ENCODE measurements around the gene CDAN1.

Gene CDAN1

GRCh38 chr15:42720071-42720470 lies 16.9 kb downstream of the CDAN1 start:
- ChIA-PET CTCF (interaction anchor here (1.0 kb wide), 1 partner anchor 13 kb away, joined by 3 read pairs; no protein-coding TSS in a partner anchor), POLR2A (no interaction called here)
- TF ChIP-seq CTBP1 (IDR thresholded peaks at IDR 0.05; ENCODE audit: borderline replicate concordance) (no peak), FOXA1 (IDR thresholded peaks at IDR 0.05) (no peak), BHLHE40 (IDR thresholded peaks at IDR 0.05; ENCODE audit: borderline replicate concordance) (no peak), NFRKB (IDR thresholded peaks at IDR 0.05) (no peak), SP1 (IDR thresholded peaks at IDR 0.05) (no peak), TARDBP (IDR thresholded peaks at IDR 0.05) (no peak), ARNT (IDR thresholded peaks at IDR 0.05) (no peak)
- DNase-seq (ENCODE audit: extremely low spot score), result no peak

DNA sequence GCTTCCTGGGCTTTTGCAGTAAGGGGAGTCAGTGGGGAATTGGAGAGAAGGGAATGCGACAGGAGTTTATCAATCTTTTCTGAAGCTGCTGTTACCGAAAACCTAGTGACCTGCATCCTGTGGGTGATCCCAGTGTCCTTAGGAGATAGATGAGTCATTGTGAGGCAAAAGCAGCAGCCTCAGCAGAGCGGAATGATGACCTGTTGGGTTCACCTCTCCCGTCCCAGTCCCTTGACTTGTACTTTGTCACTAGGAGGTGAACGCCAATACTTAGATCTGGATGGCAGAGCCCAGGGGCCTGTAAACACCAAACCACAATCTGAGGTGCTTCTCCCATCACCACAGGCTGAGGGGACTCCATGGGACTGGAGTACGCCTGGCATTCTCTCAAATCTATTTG lies 17.9 kb downstream of the CDAN1 start:
- no peak for DNase-seq (ENCODE audit: extremely low spot score)
- CTCF ChIA-PET, result interaction anchor here (1.0 kb wide), 1 partner anchor 14 kb away, joined by 3 read pairs; no protein-coding TSS in a partner anchor
- POLR2A ChIA-PET, result no interaction called here
- no peak for TF ChIP-seq ARNT (IDR thresholded peaks at IDR 0.05)
- TF ChIP-seq, protein P1, sequence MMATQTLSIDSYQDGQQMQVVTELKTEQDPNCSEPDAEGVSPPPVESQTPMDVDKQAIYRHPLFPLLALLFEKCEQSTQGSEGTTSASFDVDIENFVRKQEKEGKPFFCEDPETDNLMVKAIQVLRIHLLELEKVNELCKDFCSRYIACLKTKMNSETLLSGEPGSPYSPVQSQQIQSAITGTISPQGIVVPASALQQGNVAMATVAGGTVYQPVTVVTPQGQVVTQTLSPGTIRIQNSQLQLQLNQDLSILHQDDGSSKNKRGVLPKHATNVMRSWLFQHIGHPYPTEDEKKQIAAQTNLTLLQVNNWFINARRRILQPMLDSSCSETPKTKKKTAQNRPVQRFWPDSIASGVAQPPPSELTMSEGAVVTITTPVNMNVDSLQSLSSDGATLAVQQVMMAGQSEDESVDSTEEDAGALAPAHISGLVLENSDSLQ (IDR thresholded peaks at IDR 0.05), result no peak
- no peak for TF ChIP-seq ZNF384 (IDR thresholded peaks at IDR 0.05)
- TF ChIP-seq SUZ12 (IDR thresholded peaks at IDR 0.05), result no peak

GRCh38 chr15:42716626-42717025 lies 20.3 kb downstream of the CDAN1 start:
- ChIA-PET CTCF (interaction anchor here (0.6 kb wide), 1 partner anchor 210 kb away, joined by 5 read pairs; no protein-coding TSS in a partner anchor), POLR2A (no interaction called here)
- no peak for DNase-seq (ENCODE audit: extremely low spot score)
- TF ChIP-seq CTBP1 (IDR thresholded peaks at IDR 0.05; ENCODE audit: borderline replicate concordance), result no peak

DNA sequence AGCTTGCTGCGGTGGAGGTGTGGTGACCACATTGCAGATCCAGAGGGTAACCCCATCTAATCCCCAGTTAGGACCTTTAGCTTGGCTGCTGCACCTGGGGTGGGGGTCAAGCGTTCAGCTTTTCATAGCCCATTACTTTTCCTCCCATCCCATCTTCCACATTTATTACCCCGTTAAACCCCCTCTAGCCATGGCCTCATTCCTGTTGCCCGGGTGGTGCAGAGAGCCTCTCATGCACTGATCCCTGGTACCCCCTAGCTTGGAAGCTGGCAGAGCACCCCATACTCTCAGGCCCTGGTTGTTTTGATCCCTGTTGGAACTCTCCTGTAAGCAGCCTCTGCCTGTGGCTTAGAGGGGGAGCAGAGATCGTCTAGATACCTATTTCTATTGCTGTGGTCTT lies 20.8 kb downstream of the CDAN1 start:
- DNase-seq (ENCODE audit: extremely low spot score), result no peak
- ChIA-PET POLR2A (no interaction called here), CTCF (interaction anchor here (0.6 kb wide), 1 partner anchor 210 kb away, joined by 5 read pairs; no protein-coding TSS in a partner anchor)
- TF ChIP-seq CTBP1 (IDR thresholded peaks at IDR 0.05; ENCODE audit: borderline replicate concordance), result no peak
- TF ChIP-seq NFRKB (IDR thresholded peaks at IDR 0.05), result no peak
- TF ChIP-seq ZNF384 (IDR thresholded peaks at IDR 0.05), result no peak
- no peak for TF ChIP-seq FOXK2 (IDR thresholded peaks at IDR 0.05)
- no peak for TF ChIP-seq ARNT (IDR thresholded peaks at IDR 0.05)
- TF ChIP-seq L3MBTL2 (conservative IDR thresholded peaks at IDR 0.05), result no peak
- TF ChIP-seq SUZ12 (IDR thresholded peaks at IDR 0.05), result no peak
- TF ChIP-seq, protein P1 (IDR thresholded peaks at IDR 0.05), result no peak
- no peak for TF ChIP-seq HDGF (IDR thresholded peaks at IDR 0.05; ENCODE audit: borderline replicate concordance)
- TF ChIP-seq LEF1 (IDR thresholded peaks at IDR 0.05; ENCODE audit: borderline replicate concordance), result no peak
- no peak for TF ChIP-seq BHLHE40 (IDR thresholded peaks at IDR 0.05; ENCODE audit: borderline replicate concordance)
- no peak for TF ChIP-seq SP1 (IDR thresholded peaks at IDR 0.05)
- TF ChIP-seq FOXA1 (IDR thresholded peaks at IDR 0.05), result no peak
- no peak for TF ChIP-seq FOXM1 (IDR thresholded peaks at IDR 0.05; ENCODE audit: borderline replicate concordance)
- TF ChIP-seq ELF4 (IDR thresholded peaks at IDR 0.05), result no peak
- no peak for TF ChIP-seq TARDBP (IDR thresholded peaks at IDR 0.05)

DNA sequence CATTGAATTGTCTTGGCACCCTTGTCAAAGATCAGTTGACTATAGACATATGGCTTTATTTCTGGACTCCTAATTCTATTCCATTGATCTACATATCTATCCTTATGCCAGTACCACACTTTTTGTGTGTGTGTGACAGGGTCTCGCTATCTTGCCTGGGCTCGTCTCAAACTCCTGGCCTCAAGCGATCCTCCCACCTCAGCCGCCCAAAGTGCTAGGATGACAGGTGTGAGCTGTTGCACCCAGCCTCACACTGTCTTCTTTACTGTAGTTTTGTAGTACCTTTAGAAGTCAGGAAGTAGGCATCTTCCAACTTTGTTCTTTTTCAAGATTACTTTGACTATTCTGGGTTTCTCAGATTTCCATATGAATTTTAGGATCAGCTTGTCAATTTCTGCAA lies 24.3 kb downstream of the CDAN1 start:
- TF ChIP-seq ZNF384 (IDR thresholded peaks at IDR 0.05), result no peak
- no peak for TF ChIP-seq FOXM1 (IDR thresholded peaks at IDR 0.05; ENCODE audit: borderline replicate concordance)
- TF ChIP-seq SUZ12 (IDR thresholded peaks at IDR 0.05), result no peak
- TF ChIP-seq ELF4 (IDR thresholded peaks at IDR 0.05), result no peak
- no peak for TF ChIP-seq TARDBP (IDR thresholded peaks at IDR 0.05)
- no peak for TF ChIP-seq BHLHE40 (IDR thresholded peaks at IDR 0.05; ENCODE audit: borderline replicate concordance)
- no peak for TF ChIP-seq ARNT (IDR thresholded peaks at IDR 0.05)
- no peak for TF ChIP-seq SP1 (IDR thresholded peaks at IDR 0.05)
- TF ChIP-seq LEF1 (IDR thresholded peaks at IDR 0.05; ENCODE audit: borderline replicate concordance), result no peak
- TF ChIP-seq NFRKB (IDR thresholded peaks at IDR 0.05), result no peak
- no peak for TF ChIP-seq HDGF (IDR thresholded peaks at IDR 0.05; ENCODE audit: borderline replicate concordance)
- TF ChIP-seq CTBP1 (IDR thresholded peaks at IDR 0.05; ENCODE audit: borderline replicate concordance), result no peak
- TF ChIP-seq FOXA1 (IDR thresholded peaks at IDR 0.05), result no peak
- no peak for TF ChIP-seq FOXK2 (IDR thresholded peaks at IDR 0.05)
- no peak for TF ChIP-seq L3MBTL2 (conservative IDR thresholded peaks at IDR 0.05)
- TF ChIP-seq, protein P1 (IDR thresholded peaks at IDR 0.05), result no peak
- POLR2A ChIA-PET, result no interaction called here
- DNase-seq (ENCODE audit: extremely low spot score), result no peak
- CTCF ChIA-PET, result no interaction called here

GRCh38 chr15:42711746-42712145 lies 25.2 kb downstream of the CDAN1 start:
- TF ChIP-seq, protein P1 (IDR thresholded peaks at IDR 0.05), result no peak
- no peak for TF ChIP-seq BHLHE40 (IDR thresholded peaks at IDR 0.05; ENCODE audit: borderline replicate concordance)
- no peak for TF ChIP-seq ARNT (IDR thresholded peaks at IDR 0.05)
- TF ChIP-seq FOXK2 (IDR thresholded peaks at IDR 0.05), result no peak
- TF ChIP-seq LEF1 (IDR thresholded peaks at IDR 0.05; ENCODE audit: borderline replicate concordance), result no peak
- no peak for TF ChIP-seq ZNF384 (IDR thresholded peaks at IDR 0.05)
- no peak for DNase-seq (ENCODE audit: extremely low spot score)
- CTCF ChIA-PET, result no interaction called here
- POLR2A ChIA-PET, result no interaction called here
